ENCODE data around the gene LRRC75A. TPM values are rescaled to one million over a fixed set of nuclear protein-coding genes. Genes with fewer than 3 reads are reported as not detected.

Gene LRRC75A
- total RNA-seq, 1 donor from 2014 or later = 2.9 TPM

GRCh38 chr17:16470265-16470664, 21.7 kb downstream of the LRRC75A start:
- H3K27me3 Mint-ChIP-seq = peaks cover 2% of the 10 kb centered on the region
- no peaks in the 10 kb centered on the region for H3K9me3 Mint-ChIP-seq
- H3K4me1 Mint-ChIP-seq (ENCODE audit: unreplicated experiment) = peaks cover 24% of the 10 kb centered on the region
- peak overlapping the region; percentile 78 for H3K27ac Mint-ChIP-seq
- H3K36me3 Mint-ChIP-seq = no peaks in the 10 kb centered on the region
- no peak for DNase-seq (ENCODE audit: extremely low spot score, unreplicated experiment)
- no peak for TF ChIP-seq CTCF (conservative IDR thresholded peaks at IDR 0.05)
- H3K4me3 Mint-ChIP-seq = no peak overlapping the region

GRCh38 chr17:16468428-16468992, 23.5 kb downstream of the LRRC75A start:
- H3K27me3 Mint-ChIP-seq = no peaks in the 10 kb centered on the region
- no peak overlapping the region for H3K4me3 Mint-ChIP-seq
- no peak for DNase-seq (ENCODE audit: extremely low spot score, unreplicated experiment)
- peaks cover 20% of the 10 kb centered on the region for H3K4me1 Mint-ChIP-seq (ENCODE audit: unreplicated experiment)
- H3K36me3 Mint-ChIP-seq = no peaks in the 10 kb centered on the region
- no peaks in the 10 kb centered on the region for H3K9me3 Mint-ChIP-seq
- no peak for TF ChIP-seq CTCF (conservative IDR thresholded peaks at IDR 0.05)
- no peak overlapping the region for H3K27ac Mint-ChIP-seq

- H3K27me3 Mint-ChIP-seq = no peaks in the 10 kb centered on the region
- no peaks in the 10 kb centered on the region for H3K9me3 Mint-ChIP-seq
- H3K27ac Mint-ChIP-seq = no peak overlapping the region
- DNase-seq (ENCODE audit: extremely low spot score, unreplicated experiment) = no peak
- TF ChIP-seq CTCF (conservative IDR thresholded peaks at IDR 0.05) = no peak
- no peak overlapping the region for H3K4me3 Mint-ChIP-seq
- peaks cover 17% of the 10 kb centered on the region for H3K4me1 Mint-ChIP-seq (ENCODE audit: unreplicated experiment)
- H3K36me3 Mint-ChIP-seq = no peaks in the 10 kb centered on the region
Measured at GRCh38 chr17:16467886-16468285, 24.1 kb downstream of the LRRC75A start.

- no peaks in the 10 kb centered on the region for H3K9me3 Mint-ChIP-seq
- H3K4me1 Mint-ChIP-seq (ENCODE audit: unreplicated experiment) = peaks cover 17% of the 10 kb centered on the region
- H3K36me3 Mint-ChIP-seq = no peaks in the 10 kb centered on the region
- no peak for DNase-seq (ENCODE audit: extremely low spot score, unreplicated experiment)
- H3K27me3 Mint-ChIP-seq = no peaks in the 10 kb centered on the region
- no peak for TF ChIP-seq CTCF (conservative IDR thresholded peaks at IDR 0.05)
- H3K4me3 Mint-ChIP-seq = no peak overlapping the region
- no peak overlapping the region for H3K27ac Mint-ChIP-seq
Measured at GRCh38 chr17:16467044-16467443, 24.9 kb downstream of the LRRC75A start.

- TF ChIP-seq CTCF (conservative IDR thresholded peaks at IDR 0.05) = no peak
- Mint-ChIP-seq H3K4me1 (ENCODE audit: unreplicated experiment) (peaks cover 17% of the 10 kb centered on the region), H3K4me3 (no peak overlapping the region), H3K27ac (no peak overlapping the region), H3K27me3 (no peaks in the 10 kb centered on the region), H3K36me3 (no peaks in the 10 kb centered on the region), H3K9me3 (no peaks in the 10 kb centered on the region)
- DNase-seq (ENCODE audit: extremely low spot score, unreplicated experiment) = no peak
Measured at GRCh38 chr17:16466407-16466806, 25.6 kb downstream of the LRRC75A start.

Measured in type B pancreatic cell (in vitro differentiated cells).